Measurements from ENCODE around the gene REEP1.

DNA sequence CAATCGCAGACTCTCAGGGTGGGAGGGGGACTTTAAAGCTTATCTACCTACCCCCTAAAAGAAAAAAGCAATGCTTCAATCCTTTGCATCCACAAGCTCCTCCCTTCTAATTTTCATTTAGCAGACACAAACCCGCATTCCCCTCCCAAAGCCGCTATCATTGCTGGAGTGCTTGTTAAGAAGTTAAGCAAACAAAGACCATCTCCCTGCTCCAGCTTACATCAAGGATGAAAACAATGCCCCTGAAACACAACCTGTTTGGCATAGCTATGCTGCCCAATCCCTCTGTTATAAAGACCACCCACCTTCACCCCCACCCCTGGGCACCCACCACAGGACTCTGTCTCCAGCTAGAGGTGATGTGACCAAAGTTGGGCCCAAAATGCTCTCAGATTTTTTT lies 33.0 kb downstream of the REEP1 start:
- TF ChIP-seq, protein P1, sequence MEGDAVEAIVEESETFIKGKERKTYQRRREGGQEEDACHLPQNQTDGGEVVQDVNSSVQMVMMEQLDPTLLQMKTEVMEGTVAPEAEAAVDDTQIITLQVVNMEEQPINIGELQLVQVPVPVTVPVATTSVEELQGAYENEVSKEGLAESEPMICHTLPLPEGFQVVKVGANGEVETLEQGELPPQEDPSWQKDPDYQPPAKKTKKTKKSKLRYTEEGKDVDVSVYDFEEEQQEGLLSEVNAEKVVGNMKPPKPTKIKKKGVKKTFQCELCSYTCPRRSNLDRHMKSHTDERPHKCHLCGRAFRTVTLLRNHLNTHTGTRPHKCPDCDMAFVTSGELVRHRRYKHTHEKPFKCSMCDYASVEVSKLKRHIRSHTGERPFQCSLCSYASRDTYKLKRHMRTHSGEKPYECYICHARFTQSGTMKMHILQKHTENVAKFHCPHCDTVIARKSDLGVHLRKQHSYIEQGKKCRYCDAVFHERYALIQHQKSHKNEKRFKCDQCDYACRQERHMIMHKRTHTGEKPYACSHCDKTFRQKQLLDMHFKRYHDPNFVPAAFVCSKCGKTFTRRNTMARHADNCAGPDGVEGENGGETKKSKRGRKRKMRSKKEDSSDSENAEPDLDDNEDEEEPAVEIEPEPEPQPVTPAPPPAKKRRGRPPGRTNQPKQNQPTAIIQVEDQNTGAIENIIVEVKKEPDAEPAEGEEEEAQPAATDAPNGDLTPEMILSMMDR (IDR thresholded peaks at IDR 0.05), result no peak
- no peak for TF ChIP-seq POLR2A (IDR thresholded peaks at IDR 0.05)
